Measurements from ENCODE around the gene ROBO1.

GRCh38 chr3:78762121-78762520 is 1005.7 kb downstream of the ROBO1 start:
- TF ChIP-seq CTCF (conservative IDR thresholded peaks at IDR 0.05; ENCODE audit: low read depth, low read length) (no peak), EZH2 (IDR thresholded peaks at IDR 0.05; ENCODE audit: borderline replicate concordance, low read depth, low read length, poor library complexity, severe bottlenecking) (no peak)

All from A673 (cell line).